Posterior vena cava (tissue), 2 donors: ENCODE data around the gene BRIP1. TPM values are rescaled to one million over a fixed set of nuclear protein-coding genes. Genes with fewer than 3 reads are reported as not detected.

Experiments used
- total RNA-seq, 2 donors: library from RNA; stranded (reverse); fragmentation: NEBNext Ultra II Directional; extraction: Animal tissue kit (Norgen Biotek cat#: 25700); gene quantifications; one replicate each; pipeline ENCODE4 v1.2.1, GENCODE V29; 2021
- donor health status: DM: yes; HTN: yes; CAD: no.
- donor health status: DM: yes; HTN: yes; CAD: no.

The BRIP1 gene
- total RNA-seq, 2 donors from 2014 or later = 0.43 to 0.69 TPM

Other genes starting within 250 kb of the BRIP1 start
- gene INTS2, start 64.5 kb upstream of the BRIP1 start, total RNA-seq = 10 to 100 TPM; 11.8 to 13.2 TPM
- gene MED13, start 201.8 kb upstream of the BRIP1 start, total RNA-seq = 10 to 100 TPM; 53.9 to 54.1 TPM